Measurements from ENCODE around the gene LMLN.

- TF ChIP-seq CTCF (conservative IDR thresholded peaks at IDR 0.05; ENCODE audit: low read length) (no peak), EZH2phosphoT487 (IDR thresholded peaks at IDR 0.05; ENCODE audit: borderline replicate concordance, low read depth, low read length) (no peak)
Measured at GRCh38 chr3:197970588-197970987, 10.6 kb downstream of the LMLN start.

All from OCI-LY7 (cell line).